ENCODE data around the gene TDP2. TPM values are rescaled to one million over a fixed set of nuclear protein-coding genes. Genes with fewer than 3 reads are reported as not detected.
"Not testable (repeated sequence)": the region's sequence is repeated elsewhere in the genome, so short reads cannot be mapped to it uniquely, and the experiment has no call there.

TDP2 gene
- total and polyA plus RNA-seq, 2 donors (not counting 1 experiment from before 2014, with no cell fraction given): 32.5 to 37.5 TPM

GRCh38 chr6:24686408-24686807 is 19.7 kb upstream of the TDP2 start:
- H3K4me2 ChIP-seq (ENCODE audit: extremely low read depth, insufficient read depth, low read length): no peak overlapping the region
- DNase-seq (ENCODE audit: low read depth in 2 of 2): no peak
- no peak overlapping the region for H2AFZ ChIP-seq (ENCODE audit: low read length)

DNA sequence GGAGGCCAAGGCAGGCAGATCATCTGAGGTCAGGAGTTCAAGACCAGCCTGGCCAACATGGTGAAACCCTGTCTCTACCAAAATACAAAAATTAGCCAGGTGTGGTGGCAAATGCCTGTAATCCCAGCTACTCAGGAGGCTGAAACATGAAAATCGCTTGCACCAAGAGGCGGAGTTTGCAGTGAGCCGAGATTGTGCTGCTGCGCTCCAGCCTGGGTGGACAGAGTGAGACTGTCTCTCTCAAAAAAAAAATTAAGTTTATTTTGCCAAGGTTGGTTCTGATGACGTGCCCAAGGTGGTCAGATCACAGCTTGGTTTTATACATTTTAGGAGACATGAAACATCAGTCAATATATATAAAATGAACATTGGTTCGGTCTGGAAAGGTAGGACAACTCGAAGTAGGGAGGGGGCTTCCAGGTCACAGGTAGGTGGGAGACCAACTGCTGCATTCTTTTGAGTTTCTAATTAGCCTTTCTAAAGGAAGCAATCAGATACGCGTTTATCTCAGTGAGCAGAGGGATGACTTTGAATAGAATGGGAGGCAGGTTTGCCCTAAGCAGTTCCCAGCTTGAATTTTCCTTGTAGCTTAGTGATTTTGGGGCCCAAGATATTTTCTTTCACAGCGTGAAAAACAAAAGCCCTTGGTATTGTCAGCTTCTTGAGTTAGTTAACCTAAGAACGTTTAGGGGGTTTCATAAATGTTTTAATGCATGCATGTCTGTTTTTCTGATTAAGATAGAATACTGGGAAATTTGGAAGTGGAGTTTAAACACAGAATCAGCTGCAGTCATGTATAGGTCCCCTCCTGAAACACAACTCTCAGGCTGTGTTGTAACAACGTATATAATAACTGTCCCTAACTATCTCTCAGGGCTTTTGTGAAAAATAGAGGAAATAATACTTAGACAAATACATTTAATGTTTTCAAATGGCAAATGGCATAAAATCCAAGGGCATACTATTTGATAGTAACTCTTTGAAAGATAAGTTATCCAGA is 16.9 kb upstream of the TDP2 start:
- Histone ChIP-seq H2AFZ (ENCODE audit: low read length) (no peak overlapping the region), H3K4me2 (ENCODE audit: extremely low read depth, insufficient read depth, low read length) (no peak overlapping the region), H3K4me1 (ENCODE audit: control insufficient read depth, extremely low read depth, insufficient read depth, low read length) (no peaks in the 10 kb centered on the region), H3K36me3 (ENCODE audit: control insufficient read depth, insufficient read depth, low read length) (no peaks in the 10 kb centered on the region), H3K4me3 (replicated peaks in 1 of 4; ENCODE audit: control extremely low read depth in 1 of 4, insufficient read depth in 1 of 4, low read depth in 3 of 4, low read length in 4 of 4) (no peak overlapping the region), H3K27ac (ENCODE audit: insufficient read depth, low read length) (no peak overlapping the region), H3K27me3 (ENCODE audit: control insufficient read depth, insufficient read depth, low read length) (no peaks in the 10 kb centered on the region), H3K79me2 (ENCODE audit: control insufficient read depth, insufficient read depth, low read length) (no peaks in the 10 kb centered on the region), H3K9ac (ENCODE audit: insufficient read depth, low read length) (no peak overlapping the region), H4K20me1 (ENCODE audit: control insufficient read depth, extremely low read depth, insufficient read depth, low read length) (no peaks in the 10 kb centered on the region), H3K9me3 (ENCODE audit: control insufficient read depth, insufficient read depth, low read depth, low read length) (no peaks in the 10 kb centered on the region)
- no peak for TF ChIP-seq EZH2 (IDR thresholded peaks at IDR 0.05; ENCODE audit: low read length, missing control alignments)
- TF ChIP-seq, protein P1, sequence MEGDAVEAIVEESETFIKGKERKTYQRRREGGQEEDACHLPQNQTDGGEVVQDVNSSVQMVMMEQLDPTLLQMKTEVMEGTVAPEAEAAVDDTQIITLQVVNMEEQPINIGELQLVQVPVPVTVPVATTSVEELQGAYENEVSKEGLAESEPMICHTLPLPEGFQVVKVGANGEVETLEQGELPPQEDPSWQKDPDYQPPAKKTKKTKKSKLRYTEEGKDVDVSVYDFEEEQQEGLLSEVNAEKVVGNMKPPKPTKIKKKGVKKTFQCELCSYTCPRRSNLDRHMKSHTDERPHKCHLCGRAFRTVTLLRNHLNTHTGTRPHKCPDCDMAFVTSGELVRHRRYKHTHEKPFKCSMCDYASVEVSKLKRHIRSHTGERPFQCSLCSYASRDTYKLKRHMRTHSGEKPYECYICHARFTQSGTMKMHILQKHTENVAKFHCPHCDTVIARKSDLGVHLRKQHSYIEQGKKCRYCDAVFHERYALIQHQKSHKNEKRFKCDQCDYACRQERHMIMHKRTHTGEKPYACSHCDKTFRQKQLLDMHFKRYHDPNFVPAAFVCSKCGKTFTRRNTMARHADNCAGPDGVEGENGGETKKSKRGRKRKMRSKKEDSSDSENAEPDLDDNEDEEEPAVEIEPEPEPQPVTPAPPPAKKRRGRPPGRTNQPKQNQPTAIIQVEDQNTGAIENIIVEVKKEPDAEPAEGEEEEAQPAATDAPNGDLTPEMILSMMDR (conservative IDR thresholded peaks at IDR 0.05 in 1 of 2, IDR thresholded peaks at IDR 0.05 in 1 of 2; ENCODE audit: low read depth in 1 of 2, low read length in 2 of 2): no peak
- no peak for DNase-seq (ENCODE audit: low read depth in 2 of 2)

More at GRCh38 chr6:24686408-24686807, 19.7 kb upstream of the TDP2 start:
- H3K9ac ChIP-seq (ENCODE audit: insufficient read depth, low read length): no peak overlapping the region
- no peak overlapping the region for H3K27ac ChIP-seq (ENCODE audit: insufficient read depth, low read length)
- no peaks in the 10 kb centered on the region for H3K79me2 ChIP-seq (ENCODE audit: control insufficient read depth, insufficient read depth, low read length)
- no peak for TF ChIP-seq EZH2 (IDR thresholded peaks at IDR 0.05; ENCODE audit: low read length, missing control alignments)
- TF ChIP-seq, protein P1 (conservative IDR thresholded peaks at IDR 0.05 in 1 of 2, IDR thresholded peaks at IDR 0.05 in 1 of 2; ENCODE audit: low read depth in 1 of 2, low read length in 2 of 2): no peak
- H3K9me3 ChIP-seq (ENCODE audit: control insufficient read depth, insufficient read depth, low read depth, low read length): no peaks in the 10 kb centered on the region
- H4K20me1 ChIP-seq (ENCODE audit: control insufficient read depth, extremely low read depth, insufficient read depth, low read length): no peaks in the 10 kb centered on the region
- H3K4me1 ChIP-seq (ENCODE audit: control insufficient read depth, extremely low read depth, insufficient read depth, low read length): no peaks in the 10 kb centered on the region
- no peak overlapping the region for H3K4me3 ChIP-seq (replicated peaks in 1 of 4; ENCODE audit: control extremely low read depth in 1 of 4, insufficient read depth in 1 of 4, low read depth in 3 of 4, low read length in 4 of 4)
- no peaks in the 10 kb centered on the region for H3K27me3 ChIP-seq (ENCODE audit: control insufficient read depth, insufficient read depth, low read length)
- no peaks in the 10 kb centered on the region for H3K36me3 ChIP-seq (ENCODE audit: control insufficient read depth, insufficient read depth, low read length)

- H3K27ac ChIP-seq (ENCODE audit: insufficient read depth, low read length): no peak overlapping the region
- no peak overlapping the region for H3K4me3 ChIP-seq (replicated peaks in 1 of 4; ENCODE audit: control extremely low read depth in 1 of 4, insufficient read depth in 1 of 4, low read depth in 3 of 4, low read length in 4 of 4)
- DNase-seq (ENCODE audit: low read depth in 2 of 2): no peak
- no peak overlapping the region for H2AFZ ChIP-seq (ENCODE audit: low read length)
- H4K20me1 ChIP-seq (ENCODE audit: control insufficient read depth, extremely low read depth, insufficient read depth, low read length): no peaks in the 10 kb centered on the region
- H3K79me2 ChIP-seq (ENCODE audit: control insufficient read depth, insufficient read depth, low read length): no peaks in the 10 kb centered on the region
- H3K36me3 ChIP-seq (ENCODE audit: control insufficient read depth, insufficient read depth, low read length): no peaks in the 10 kb centered on the region
- H3K4me2 ChIP-seq (ENCODE audit: extremely low read depth, insufficient read depth, low read length): no peak overlapping the region
- H3K4me1 ChIP-seq (ENCODE audit: control insufficient read depth, extremely low read depth, insufficient read depth, low read length): no peaks in the 10 kb centered on the region
- H3K9me3 ChIP-seq (ENCODE audit: control insufficient read depth, insufficient read depth, low read depth, low read length): no peaks in the 10 kb centered on the region
- TF ChIP-seq, protein P1 (conservative IDR thresholded peaks at IDR 0.05 in 1 of 2, IDR thresholded peaks at IDR 0.05 in 1 of 2; ENCODE audit: low read depth in 1 of 2, low read length in 2 of 2): no peak
- TF ChIP-seq EZH2 (IDR thresholded peaks at IDR 0.05; ENCODE audit: low read length, missing control alignments): no peak
- H3K27me3 ChIP-seq (ENCODE audit: control insufficient read depth, insufficient read depth, low read length): no peaks in the 10 kb centered on the region
- H3K9ac ChIP-seq (ENCODE audit: insufficient read depth, low read length): no peak overlapping the region
Observed at GRCh38 chr6:24680582-24680981, 13.9 kb upstream of the TDP2 start.

GRCh38 chr6:24678792-24679352 is 12.2 kb upstream of the TDP2 start:
- H3K27me3 ChIP-seq (ENCODE audit: control insufficient read depth, insufficient read depth, low read length); H3K9ac ChIP-seq (ENCODE audit: insufficient read depth, low read length); H3K79me2 ChIP-seq (ENCODE audit: control insufficient read depth, insufficient read depth, low read length); H4K20me1 ChIP-seq (ENCODE audit: control insufficient read depth, extremely low read depth, insufficient read depth, low read length); H3K36me3 ChIP-seq (ENCODE audit: control insufficient read depth, insufficient read depth, low read length); H3K4me2 ChIP-seq (ENCODE audit: extremely low read depth, insufficient read depth, low read length); H3K4me1 ChIP-seq (ENCODE audit: control insufficient read depth, extremely low read depth, insufficient read depth, low read length); H3K4me3 ChIP-seq (replicated peaks in 1 of 4; ENCODE audit: control extremely low read depth in 1 of 4, insufficient read depth in 1 of 4, low read depth in 3 of 4, low read length in 4 of 4); H3K27ac ChIP-seq (ENCODE audit: insufficient read depth, low read length); H2AFZ ChIP-seq (ENCODE audit: low read length); DNase-seq (ENCODE audit: low read depth in 2 of 2); H3K9me3 ChIP-seq (ENCODE audit: control insufficient read depth, insufficient read depth, low read depth, low read length): not testable (repeated sequence)

All from fibroblast of lung (primary cell).